NCI-H2171 (cell line): ENCODE measurements around the gene PBX3.
"Not testable (repeated sequence)": the region's sequence is repeated elsewhere in the genome, so short reads cannot be mapped to it uniquely, and the experiment has no call there.

ENCODE experiments used
- DNase-seq: peaks from one replicate; lab custom pipeline; 2025; lab: John Stamatoyannopoulos, UW

Gene PBX3

DNA sequence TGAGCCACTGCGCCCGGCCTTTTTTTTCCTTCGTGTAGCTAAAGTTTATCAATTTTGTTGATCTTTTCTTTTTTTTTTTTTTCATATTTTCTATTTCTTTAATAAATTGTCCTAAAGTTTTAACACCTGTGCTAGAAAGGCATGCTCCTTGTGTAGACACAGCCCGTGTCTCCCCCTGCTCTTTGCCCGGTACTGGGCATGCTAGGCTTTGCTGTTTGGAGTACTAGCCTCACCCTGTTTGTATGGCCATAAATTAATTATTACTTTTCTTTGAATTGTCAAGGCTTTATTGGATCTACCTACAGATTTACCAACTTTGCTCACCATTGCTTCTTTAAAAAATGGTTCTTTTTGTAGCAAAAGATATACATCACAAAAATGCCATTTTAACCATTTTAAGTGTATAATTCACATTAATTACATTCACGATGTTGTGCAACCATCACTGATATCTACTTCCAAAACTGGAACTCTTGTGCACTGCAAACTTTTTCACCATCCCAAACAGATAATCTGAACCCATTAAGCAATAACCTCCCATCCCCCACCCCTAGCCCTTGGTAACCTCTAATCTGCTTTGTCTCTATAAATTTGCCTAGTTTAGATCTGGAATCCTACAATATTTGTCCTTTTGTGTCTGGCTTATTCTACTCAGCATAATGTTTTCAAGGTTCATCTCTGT lies 31.5 kb downstream of the PBX3 start:
- DNase-seq = not testable (repeated sequence)

DNA sequence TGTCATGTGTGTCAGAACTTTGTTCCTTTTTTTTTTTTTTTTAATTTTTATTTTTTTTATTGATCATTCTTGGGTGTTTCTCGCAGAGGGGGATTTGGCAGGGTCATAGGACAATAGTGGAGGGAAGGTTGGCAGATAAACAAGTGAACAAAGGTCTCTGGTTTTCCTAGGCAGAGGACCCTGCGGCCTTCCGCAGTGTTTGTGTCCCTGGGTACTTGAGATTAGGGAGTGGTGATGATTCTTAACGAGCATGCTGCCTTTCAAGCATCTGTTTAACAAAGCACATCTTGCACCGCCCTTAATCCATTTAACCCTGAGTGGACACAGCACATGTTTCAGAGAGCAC lies 32.0 kb downstream of the PBX3 start:
- DNase-seq = not testable (repeated sequence)

- DNase-seq = no peak
Measured at GRCh38 chr9:125782718-125783117, 35.5 kb downstream of the PBX3 start.

- no peak for DNase-seq
Measured at GRCh38 chr9:125784286-125785049, 37.3 kb downstream of the PBX3 start.

GRCh38 chr9:125785248-125785751 lies 38.1 kb downstream of the PBX3 start:
- no peak for DNase-seq

DNA sequence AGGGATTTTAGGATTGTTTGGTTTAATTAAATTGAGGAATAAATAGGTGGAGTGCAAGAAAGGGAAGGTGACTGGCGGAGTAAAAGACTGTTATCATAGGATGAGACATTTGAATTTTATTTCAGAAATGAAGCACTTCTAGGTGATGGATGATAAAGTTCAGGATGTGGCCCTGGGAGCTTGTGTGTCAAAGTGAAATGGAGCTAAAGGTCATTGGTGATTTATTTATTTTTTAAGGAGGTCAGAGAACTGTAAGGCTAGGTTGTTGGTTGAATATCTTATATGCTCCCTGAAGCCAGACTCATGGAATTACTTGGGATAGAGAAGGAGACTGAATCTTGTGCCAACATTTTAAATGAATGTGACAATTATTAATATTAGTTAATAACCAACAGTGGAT lies 40.5 kb downstream of the PBX3 start:
- DNase-seq = no peak

- DNase-seq = no peak
Measured at GRCh38 chr9:125789196-125789595, 42.0 kb downstream of the PBX3 start.

GRCh38 chr9:125794708-125795107 lies 47.5 kb downstream of the PBX3 start:
- DNase-seq = no peak

DNA sequence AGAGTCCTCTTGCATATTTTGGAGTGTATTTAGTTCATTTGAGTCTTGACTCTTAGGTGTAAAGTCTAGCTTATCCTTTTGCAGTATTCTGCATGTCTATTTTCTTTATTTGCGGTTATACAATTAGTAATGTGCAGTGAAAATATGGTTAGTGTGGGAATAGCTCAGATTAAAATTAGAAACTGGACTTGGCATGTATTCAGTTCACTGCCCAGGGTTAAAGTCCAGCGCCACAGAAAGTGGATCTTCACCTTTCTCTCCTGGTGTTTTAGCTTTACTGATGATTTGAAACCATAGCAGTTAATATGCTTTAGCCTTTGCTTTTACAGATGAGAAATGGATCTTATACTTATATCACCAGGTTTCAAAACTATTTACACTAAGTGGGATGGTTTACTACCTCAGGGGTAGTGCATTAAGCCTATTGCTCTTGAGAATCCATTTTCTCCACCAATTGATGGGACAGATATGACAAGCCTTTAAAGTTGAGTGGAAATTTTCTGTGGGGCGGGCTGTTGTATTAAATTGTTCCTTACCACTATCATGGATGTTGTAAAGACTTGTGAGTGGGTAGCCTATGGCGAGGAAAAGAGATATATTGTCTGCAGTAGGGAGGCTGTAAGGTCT lies 48.9 kb downstream of the PBX3 start:
- no peak for DNase-seq

- DNase-seq = no peak
Measured at GRCh38 chr9:125797930-125798329, 50.8 kb downstream of the PBX3 start.

GRCh38 chr9:125803526-125803925 lies 56.4 kb downstream of the PBX3 start:
- no peak for DNase-seq

GRCh38 chr9:125805057-125805456 lies 57.9 kb downstream of the PBX3 start:
- DNase-seq = no peak

DNA sequence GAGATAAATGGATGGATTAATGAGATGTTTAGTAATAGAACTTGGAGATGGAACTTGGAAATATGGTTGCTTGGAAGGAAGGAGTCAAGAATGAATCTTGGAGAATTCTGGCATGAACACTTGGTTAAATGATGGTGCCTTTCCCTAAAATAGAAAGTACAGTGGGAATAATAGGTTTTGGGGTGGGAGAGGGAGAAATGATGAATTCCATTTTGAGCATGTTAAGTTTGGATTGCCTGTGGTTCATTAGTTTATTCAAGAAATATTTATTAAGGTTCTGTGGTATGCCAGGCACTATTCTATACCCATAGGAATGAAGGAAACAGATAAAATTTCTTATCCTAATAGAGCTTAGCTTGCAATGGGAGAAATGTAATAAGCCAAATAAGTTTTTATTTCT lies 58.4 kb downstream of the PBX3 start:
- no peak for DNase-seq

DNA sequence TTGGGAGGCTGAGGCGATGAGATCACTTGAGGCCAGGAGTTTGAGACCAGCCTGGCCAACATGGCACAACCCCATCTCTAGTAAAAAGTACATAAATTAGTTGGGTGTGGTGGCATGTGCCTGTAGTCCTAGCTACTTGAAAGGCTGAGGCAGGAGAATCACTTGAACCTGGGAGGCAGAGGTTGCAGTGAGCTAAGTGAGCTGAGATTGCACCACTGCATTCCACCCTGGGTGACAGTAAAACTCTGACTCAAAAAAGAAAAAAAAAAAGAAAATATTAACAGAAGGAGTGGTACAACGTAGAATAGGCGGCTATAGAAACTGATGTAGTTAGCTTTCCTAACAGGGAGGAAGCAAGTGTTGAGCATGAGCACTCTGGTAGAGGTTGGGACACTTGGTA lies 59.9 kb downstream of the PBX3 start:
- no peak for DNase-seq

DNA sequence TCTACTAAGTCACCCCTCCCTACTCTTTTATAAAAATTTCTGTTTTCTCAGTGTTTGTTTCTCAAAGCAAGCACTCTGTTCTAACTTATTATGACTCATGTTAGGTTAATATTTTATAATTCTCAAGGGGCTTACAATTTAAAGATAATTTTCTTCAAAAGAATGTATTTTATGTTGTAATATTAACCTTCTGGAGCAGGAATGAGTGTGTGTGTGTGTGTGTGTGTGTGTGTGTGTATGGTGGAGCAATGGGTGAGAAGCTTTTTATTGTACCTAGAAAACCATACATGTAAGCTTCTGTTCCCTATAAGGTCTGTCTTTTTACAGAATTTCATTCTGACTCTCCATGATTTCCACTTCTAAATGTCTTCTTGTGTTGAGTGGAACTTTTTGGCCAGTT lies 63.0 kb downstream of the PBX3 start:
- no peak for DNase-seq

DNA sequence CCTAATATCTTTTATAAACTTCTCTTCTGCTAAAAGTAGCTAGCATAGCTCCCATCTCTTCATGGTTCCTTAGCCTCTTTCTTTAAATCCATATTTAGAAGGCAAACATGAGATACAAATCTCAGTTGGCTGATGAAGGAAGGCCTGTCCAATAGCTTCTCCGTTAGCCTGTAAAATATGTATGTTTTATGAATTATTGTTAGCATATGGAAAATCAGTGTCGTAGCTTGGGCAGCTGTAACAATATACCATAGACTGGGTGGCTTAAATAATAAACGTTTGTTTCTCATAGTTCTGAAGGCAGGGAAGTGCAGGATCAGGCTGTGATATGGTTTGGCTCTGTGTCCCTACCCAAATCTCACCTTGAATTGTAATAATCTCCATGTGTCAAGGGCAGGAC lies 63.8 kb downstream of the PBX3 start:
- no peak for DNase-seq

DNA sequence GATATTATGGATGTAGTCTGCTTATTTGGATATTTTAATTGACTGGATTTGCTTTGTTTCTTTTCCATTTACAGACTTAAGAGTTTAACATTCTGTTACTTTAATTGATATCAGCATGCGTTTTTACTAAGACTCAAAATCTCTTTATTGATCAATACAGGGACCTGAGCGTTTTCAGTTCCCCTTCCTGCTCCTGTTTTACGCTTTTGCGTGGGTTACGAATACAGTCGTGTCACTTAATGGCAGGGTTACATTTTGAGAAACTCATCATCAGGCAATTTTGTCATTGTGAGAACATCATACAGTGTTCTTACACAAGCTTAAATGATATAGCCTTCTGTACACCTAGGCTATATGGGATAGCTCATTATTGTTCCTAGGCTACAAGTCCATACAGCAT lies 65.2 kb downstream of the PBX3 start:
- DNase-seq = no peak

GRCh38 chr9:125815568-125815967 lies 68.4 kb downstream of the PBX3 start:
- no peak for DNase-seq

DNA sequence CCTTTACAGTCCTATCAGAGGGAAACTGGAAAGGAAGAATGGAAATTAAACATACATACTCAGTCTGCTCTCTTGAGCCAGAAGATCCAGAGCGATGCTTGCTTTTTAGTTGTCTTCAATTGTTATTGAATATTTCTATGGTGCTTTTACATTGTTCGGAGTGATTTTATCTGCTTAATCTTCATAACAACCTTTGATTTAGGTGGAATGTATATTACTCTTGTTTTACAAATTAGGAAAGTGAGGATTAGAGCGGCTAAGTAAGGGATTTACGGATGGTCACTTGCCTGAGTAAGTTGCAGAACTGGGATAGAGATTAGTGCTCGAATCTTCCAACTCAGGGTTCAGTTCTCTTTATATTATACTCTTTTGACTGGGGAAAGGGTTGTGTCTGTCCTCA lies 69.1 kb downstream of the PBX3 start:
- DNase-seq = no peak

DNA sequence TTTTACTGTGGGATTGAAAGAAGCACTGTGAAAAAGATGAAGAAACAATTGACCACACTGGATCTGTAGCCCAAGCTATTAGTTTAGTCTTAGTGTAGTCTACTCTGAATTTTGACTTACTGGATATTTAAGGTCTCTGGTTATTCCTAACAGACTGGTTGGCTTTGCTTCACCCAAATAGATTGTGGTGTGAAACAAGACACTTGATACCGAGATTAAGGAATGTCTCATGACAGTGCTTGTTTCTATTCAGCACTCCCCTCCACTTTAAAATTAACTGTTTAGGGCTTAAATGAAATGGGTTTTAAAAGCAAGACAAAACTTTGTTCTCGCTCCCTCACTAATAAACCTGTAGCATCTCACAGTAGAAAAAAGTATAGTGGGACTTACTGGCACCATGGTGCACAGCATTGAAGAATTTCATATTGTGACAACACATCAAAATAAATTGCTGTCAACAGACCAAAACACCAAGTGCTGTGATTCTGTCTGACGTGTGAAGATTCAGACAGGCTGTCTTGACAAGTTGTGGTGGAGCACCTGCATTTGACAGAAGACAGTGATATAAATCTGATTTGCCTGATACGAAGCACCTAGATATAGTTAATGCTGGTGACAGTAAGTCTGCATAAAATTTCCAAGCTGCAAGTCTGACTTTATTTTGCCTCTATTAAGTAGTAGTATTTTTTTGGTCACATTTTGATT lies 73.1 kb downstream of the PBX3 start:
- no peak for DNase-seq

GRCh38 chr9:125821078-125821477 lies 73.9 kb downstream of the PBX3 start:
- DNase-seq = no peak

- no peak for DNase-seq
Measured at GRCh38 chr9:125822160-125822559, 75.0 kb downstream of the PBX3 start.

- DNase-seq = no peak
Measured at GRCh38 chr9:125822902-125823301, 75.7 kb downstream of the PBX3 start.
